Measurements from ENCODE around the gene GPBAR1. TPM values are rescaled to one million over a fixed set of nuclear protein-coding genes. Genes with fewer than 3 reads are reported as not detected.
"Not testable (repeated sequence)": the region's sequence is repeated elsewhere in the genome, so short reads cannot be mapped to it uniquely, and the experiment has no call there.

The GPBAR1 gene
- total RNA-seq, 1 donor from 2014 or later: 34.8 TPM

DNA sequence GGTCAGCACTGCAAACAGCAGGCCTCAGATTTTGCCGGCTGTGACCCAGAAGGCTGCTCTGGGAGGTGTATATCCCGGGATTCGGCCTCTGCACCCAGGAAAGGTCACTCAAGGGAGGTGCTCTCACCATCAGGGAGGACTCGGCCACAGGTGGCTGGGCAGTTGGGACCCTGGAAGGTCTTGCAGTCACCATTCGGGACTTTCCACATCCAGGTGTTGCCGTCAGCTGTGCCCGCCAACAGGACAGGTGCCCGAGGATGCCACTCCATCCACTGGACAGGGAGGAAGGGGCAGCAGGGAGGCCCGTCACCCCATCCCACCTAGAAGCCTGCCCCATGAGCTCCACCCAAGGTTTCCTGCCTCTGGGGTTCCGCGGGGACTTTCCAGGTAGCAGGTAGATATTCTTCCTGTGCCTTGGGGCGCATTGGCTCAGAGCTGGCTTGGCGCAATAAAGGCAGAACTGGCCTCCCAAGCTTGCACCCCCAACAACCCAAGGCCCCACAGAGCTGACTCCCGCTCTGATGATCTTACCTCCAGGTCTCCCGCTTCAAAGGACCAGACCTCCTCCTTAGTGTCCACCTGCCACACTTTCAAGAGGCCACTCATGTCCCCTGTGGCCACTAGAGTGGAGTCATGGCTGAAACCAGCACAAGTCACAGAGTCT is 5.6 kb downstream of the GPBAR1 start:
- no peak for DNase-seq (ENCODE audit: low spot score)

GRCh38 chr2:218267259-218267658 is 6.4 kb downstream of the GPBAR1 start:
- no peak for DNase-seq (ENCODE audit: low spot score)

DNA sequence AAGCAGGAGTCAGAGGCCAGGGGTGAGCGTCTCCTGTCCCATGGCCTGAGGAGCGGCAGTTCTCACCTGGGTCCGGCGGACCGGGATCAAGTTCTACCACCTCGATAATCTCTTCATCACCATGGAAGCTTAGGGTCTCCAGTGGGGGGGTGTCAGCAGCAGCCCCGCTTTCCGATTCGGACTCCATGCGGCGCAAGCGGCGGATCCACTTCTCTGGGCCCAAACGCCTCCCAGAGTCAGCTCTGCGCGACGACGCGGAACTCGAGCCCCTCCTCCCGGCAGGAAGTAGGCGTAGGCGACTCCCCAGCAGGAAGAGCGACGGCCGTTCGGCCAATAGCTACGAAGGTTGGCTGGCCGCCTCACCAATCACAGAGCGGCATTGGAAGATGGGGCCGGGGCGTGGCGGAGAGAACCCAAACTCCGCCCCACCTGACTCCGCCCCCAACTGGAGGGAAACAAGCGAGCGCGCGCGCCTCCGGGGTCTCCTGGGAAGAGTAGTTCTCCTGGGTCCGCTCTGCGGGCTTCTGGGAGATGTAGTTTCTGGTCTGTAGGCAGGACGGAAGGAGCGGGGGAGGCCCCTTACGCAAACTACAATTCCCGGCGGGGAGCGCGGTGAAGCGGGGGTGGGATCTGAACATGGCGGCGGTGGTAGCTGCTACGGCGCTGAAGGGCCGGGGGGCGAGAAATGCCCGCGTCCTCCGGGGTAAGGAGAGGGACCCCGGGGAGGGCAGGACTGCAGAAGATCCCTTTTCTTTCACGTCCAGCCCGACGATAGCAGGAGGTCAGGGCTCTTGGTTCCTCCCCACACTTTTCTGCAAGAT is 9.3 kb downstream of the GPBAR1 start, which contains the start of the genes AAMP and PNKD:
Gene AAMP (minus strand): TSS at position 238 of the 821 bp plus-strand sequence. CDS start 51 bp downstream, at position 187.
Gene PNKD (plus strand): TSS at position 620 of the 821 bp plus-strand sequence. CDS start 17 bp downstream, at position 637.
- peak; percentile 100 for DNase-seq (ENCODE audit: low spot score)

DNA sequence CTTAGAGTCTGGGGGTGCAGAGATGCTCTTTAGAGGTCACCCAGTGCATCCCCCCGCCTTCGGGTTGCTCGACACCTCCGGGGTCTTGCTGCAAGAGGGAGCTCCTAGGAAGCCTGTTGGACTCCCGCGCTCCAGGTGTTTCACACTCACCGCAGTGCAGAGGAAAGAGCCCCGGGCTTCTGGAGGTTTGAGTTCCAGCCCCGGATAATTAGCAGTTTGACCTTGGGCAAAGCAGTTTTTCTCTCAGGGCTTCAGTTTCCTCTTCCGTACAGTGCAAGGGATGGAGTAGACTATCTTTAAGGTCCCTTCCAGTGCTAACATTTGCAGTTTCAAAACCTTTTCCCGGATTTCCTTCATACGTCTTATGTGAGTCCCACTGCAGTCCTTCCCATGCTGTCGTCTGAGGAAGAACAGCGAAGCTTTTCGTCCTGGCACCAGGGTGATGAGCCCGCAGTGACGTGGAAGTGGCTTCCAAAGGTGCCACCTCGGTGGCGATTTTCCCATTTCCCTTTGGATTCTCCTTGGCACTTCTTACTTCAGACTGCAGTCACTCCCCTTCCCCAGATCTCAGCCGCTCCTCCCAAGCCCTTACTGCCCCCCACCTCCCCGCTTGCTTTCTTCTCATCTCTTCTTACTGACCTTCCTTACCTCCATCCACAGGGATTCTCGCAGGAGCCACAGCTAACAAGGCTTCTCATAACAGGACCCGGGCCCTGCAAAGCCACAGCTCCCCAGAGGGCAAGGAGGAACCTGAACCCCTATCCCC is 10.1 kb downstream of the GPBAR1 start:
- no peak for DNase-seq (ENCODE audit: low spot score)

GRCh38 chr2:218271487-218271797 is 10.6 kb downstream of the GPBAR1 start:
- no peak for DNase-seq (ENCODE audit: low spot score)

- DNase-seq (ENCODE audit: low spot score): no peak
Measured at GRCh38 chr2:218271865-218272530, 11.2 kb downstream of the GPBAR1 start.

DNA sequence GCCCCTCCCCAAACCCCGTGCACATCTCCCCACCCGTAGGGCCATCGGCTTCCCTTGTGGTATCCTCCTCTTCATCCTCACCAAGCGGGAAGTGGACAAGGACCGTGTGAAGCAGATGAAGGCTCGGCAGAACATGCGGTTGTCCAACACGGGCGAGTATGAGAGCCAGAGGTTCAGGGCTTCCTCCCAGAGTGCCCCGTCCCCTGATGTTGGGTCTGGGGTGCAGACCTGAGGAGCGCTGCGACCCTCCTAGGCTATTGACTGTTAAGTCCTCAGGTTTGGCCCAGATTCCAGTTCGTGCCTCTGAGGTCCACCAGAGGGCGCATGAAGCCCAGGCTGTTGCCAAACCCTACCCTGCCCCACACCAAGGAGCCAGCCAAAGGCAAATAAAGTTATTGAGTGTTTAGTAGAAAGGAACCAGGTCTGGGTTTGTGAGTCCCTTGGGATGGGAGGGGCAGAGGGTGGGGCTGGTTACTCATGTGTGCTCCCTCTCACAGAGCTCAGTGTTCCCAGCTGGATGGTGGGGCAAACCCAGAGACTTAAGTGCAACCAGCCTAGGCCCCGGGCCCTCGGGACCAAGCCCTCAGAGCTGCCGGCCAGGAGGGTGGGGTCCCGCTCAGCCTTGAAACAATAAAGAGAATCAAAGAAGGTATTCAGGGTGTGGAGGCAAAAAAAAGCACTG is 11.9 kb downstream of the GPBAR1 start:
- no peak for DNase-seq (ENCODE audit: low spot score)

DNA sequence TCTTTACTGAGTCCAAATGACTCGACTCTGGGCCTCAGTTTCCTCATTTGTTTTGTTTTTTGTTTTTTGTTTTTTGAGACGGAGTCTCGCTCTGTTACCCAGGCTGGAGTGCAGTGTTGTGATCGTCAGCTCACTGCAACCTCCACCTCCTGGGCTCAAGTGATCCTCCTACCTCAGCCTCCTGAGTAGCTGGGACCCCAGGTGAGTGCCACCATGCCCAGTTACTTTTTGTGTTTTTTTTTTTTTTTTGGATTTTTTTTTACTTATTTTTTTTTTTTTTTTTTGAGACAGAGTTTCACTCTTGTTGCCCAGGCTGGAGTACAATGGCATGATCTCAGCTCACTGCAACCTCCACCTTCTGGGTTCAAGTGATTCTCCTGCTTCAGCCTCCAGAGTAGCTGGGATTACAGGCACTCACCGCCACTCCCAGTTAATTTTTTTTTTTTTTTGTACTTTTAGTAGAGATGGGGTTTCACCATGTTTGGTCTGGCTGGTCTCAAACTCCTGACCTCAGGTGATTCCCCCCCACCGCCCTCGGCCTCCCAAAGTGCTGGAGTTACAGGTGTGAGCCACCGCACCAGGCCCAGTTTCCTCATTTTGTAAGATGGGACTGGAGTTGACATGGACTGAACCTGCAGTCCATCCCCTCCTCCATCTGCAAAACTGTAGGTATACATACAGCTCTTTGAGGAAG is 12.5 kb downstream of the GPBAR1 start:
- DNase-seq (ENCODE audit: low spot score): not testable (repeated sequence)

DNA sequence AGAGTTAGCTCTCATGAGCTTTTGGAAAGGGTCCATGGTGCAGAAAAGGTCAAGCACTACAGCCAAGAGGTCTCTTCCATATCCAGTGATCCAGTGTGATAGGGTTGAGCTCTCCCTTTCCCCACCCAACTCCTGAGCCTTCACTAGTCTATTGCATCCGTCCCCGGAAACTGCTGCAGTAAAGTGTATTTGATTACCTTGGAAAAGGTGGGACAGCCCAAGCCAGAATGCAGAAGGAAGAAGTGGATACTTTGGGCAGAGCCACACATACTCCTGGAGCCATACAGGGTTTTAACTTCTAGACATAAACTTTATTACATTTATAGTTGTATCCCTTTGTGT is 13.1 kb downstream of the GPBAR1 start:
- no peak for DNase-seq (ENCODE audit: low spot score)

- DNase-seq (ENCODE audit: low spot score): no peak
Measured at GRCh38 chr2:218274586-218274985, 13.8 kb downstream of the GPBAR1 start.

GRCh38 chr2:218275371-218276072 is 14.7 kb downstream of the GPBAR1 start:
- DNase-seq (ENCODE audit: low spot score): no peak

GRCh38 chr2:218276986-218277755 is 16.4 kb downstream of the GPBAR1 start:
- no peak for DNase-seq (ENCODE audit: low spot score)

DNA sequence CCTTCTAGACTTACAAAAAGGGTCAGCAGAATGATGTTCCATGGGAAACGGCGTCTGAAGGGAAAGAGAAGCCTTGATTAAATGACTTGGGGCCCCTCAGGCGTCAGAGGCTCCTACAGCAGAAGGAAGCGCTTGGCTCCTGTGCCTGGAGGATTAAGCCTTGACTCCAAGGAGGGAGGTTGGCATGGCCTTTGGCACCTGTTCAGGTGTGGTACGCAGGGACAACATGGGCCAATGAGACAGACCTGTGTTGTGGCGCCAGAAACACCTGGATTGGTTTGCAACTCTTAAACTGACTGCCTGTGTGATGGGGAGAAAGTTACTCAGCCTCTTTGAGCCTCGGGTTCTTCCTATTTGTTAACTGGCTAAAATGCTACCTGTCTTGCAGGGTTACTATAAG is 17.1 kb downstream of the GPBAR1 start:
- DNase-seq (ENCODE audit: low spot score): no peak

DNA sequence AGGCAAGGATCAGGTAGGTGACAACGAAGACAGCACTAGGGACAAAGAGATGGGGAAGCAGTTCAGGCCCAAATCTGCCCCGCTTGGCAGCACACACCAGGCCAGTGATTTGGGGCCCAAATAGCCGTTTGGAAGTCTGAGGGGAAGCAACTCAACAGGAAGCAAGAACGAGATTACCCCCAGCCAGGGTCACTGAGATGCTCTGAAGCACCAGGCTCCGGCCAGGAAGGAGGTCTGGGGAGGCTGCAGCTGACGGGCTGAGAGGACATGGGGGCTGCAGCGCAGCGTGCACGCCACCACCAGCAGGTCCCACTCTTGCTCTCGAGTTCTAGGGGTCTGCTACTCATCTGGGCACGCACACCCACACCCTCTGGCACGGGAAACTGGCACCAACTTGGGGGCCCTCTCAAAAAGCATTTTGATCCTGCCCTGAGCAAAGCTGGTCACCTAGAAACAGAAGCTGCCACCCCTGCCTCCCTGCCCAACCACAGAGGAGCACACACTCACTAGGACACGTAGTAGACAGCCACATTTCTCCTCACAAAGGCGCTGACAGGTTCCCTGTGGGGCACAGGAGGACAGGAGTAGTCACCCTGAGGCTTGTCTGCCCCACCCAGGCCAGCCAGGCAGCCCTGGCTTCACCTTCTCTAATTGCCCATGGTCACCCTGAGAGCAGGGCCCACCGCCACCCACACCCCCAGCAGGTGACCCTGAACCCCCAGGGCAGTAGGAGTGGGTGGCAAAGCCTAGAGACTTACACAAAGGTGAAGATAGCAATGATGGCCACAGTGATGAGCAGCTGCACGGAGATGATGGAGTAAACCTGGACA is 17.9 kb downstream of the GPBAR1 start:
- DNase-seq (ENCODE audit: low spot score): no peak

GRCh38 chr2:218280260-218280870 is 19.6 kb downstream of the GPBAR1 start:
- no peak for DNase-seq (ENCODE audit: low spot score)

DNA sequence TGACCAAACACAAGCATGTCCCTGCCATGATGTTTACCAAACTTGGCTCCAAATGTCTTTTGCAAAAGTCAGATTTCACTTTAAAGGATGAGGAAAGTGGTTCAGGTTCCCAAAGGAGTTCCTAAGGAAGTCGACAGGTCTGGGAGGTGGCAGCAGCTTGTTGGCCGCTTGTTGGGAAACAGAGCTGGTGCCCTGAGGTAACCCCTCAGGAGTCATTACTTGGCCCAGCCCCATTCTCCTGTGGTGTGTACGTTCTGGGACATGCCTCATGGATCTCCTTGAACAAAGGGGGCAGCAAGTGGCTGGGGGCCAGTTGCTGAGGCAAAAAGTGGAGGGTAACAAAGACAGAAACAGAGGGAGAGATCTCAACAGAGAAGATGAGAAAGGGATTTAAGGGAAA is 20.6 kb downstream of the GPBAR1 start:
- DNase-seq (ENCODE audit: low spot score): no peak

DNA sequence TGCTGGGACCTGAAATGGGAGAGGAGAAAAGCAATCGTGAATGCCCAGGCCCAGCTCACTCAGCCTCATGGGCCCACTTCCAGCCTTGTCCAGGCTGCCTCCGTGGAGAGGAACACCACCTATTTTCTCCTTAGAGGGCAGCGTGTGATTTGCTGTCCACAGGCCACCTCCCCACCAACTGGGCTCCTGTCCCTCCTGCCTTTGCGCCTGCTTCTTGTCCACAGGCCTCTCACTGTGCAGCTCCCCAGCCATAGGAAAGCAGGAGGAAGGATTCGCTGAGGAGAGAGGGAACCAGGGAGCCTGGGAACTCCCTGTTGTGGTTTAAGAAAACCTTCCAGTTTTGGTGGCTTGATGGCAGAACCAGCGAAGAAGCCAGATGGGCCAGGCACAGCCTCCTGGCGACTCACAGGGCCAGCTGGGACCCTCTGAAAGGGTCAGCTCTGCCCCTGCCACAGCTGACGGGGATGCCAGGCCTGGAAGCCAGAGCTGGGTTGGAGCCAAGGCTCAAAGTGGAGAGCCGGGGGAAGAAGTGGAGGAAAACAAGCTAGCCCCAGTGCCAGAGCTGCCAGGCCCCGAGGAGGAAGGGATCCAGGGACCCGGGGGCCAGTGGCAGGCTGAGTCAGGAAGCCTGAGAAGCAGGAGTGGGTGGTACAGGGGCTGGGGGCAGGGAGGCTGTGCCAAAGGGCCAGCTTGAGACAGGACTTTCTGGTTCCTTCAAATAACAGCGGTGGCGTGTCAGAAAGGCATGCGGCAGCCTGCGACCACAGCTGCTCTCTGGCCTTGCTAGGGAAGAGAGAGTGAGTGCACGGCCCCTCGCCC is 21.6 kb downstream of the GPBAR1 start:
- DNase-seq (ENCODE audit: low spot score): no peak

Data from mesenteric fat pad (tissue), 1 donor.